Renal cortex interstitium (tissue), 11 donors: ENCODE measurements around the gene CFB. TPM values are rescaled to one million over a fixed set of nuclear protein-coding genes. Genes with fewer than 3 reads are reported as not detected.
"Not testable (repeated sequence)": the region's sequence is repeated elsewhere in the genome, so short reads cannot be mapped to it uniquely, and the experiment has no call there.

Source experiments
- DNase-seq, 11 donors: peaks; one replicate each; pipeline ENCODE4 v3.0.0-alpha.2; 2013; ENCODE audit warnings: low read depth in 9 of 11, low spot score in 4 of 11; ENCODE audit errors: extremely low read depth in 1 of 11
- polyA plus RNA-seq, 3 donors: library from polyadenylated mRNA; unstranded; fragments of 120-200 nt; gene quantifications; one replicate each; pipeline ENCODE4 v1.2.1, GENCODE V29; 2013; ENCODE audit not compliant: insufficient read length in 3 of 3

The CFB gene
- polyA plus RNA-seq, 3 donors: 5.2 to 8.7 (median 6.6) TPM

DNA sequence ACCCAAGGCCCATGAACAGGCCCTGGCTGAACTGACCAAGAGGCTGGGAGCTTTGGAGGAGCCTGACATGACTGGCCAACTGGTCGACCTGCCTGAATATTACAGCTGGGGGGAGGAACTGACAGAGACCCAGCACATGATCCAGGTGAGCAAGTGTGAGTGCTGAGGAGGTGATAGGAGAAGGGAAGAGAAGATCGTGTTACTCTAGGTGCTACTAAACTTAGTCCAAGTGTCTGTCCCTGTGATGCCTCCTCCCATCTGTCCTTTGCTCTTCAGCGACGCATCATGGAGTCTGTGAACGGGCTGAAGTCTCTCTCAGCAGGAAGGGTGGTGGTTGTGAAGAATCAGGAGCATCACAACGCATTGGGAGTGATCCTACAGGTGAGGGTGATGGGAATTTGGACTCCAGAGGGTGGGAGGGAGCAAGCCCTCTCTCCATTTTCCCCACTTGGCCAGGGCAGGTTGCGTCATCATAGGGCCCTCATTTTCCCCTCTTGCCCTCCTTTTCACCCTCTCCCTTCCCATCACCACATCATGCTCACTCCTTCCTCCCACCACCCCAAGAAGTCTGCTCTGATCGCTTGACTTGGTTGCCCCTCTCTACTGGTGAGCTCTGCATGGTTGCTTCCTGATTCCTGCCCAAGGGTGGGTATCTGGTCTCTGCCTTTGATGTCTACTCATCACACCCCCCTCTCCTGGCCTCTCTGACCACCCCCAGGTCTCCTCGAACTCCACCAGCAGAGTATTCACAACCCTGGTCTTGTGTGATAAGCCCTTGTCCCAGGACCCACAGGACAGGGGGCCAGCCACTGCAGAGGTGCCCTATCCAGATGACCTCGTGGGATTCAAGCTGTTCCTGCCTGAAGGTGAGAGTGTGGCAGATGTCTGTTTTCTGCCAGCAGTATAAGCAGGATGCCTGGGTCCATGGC, 21.4 kb downstream of the CFB start:
- no peak for DNase-seq

DNA sequence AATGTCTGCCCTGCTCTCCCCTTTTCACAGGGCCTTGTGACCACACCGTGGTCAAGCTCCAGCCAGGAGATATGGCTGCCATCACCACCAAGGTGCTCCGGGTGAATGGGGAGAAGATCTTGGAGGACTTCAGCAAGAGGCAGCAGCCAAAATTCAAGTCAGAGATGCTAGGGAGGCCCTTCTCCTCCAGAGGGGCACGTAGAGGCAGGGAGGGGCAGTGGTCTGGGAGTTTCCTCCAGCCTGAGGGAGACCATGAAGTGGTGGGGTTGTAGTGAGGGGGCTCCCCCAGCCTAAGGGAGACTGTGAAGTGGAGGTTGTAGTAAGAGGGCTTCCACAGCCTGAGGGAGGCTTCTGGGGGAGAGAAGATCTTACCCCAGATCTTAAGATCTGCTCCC, 22.0 kb downstream of the CFB start:
- no peak for DNase-seq

GRCh38 chr6:31968326-31968725, 22.4 kb downstream of the CFB start:
- DNase-seq: no peak

DNA sequence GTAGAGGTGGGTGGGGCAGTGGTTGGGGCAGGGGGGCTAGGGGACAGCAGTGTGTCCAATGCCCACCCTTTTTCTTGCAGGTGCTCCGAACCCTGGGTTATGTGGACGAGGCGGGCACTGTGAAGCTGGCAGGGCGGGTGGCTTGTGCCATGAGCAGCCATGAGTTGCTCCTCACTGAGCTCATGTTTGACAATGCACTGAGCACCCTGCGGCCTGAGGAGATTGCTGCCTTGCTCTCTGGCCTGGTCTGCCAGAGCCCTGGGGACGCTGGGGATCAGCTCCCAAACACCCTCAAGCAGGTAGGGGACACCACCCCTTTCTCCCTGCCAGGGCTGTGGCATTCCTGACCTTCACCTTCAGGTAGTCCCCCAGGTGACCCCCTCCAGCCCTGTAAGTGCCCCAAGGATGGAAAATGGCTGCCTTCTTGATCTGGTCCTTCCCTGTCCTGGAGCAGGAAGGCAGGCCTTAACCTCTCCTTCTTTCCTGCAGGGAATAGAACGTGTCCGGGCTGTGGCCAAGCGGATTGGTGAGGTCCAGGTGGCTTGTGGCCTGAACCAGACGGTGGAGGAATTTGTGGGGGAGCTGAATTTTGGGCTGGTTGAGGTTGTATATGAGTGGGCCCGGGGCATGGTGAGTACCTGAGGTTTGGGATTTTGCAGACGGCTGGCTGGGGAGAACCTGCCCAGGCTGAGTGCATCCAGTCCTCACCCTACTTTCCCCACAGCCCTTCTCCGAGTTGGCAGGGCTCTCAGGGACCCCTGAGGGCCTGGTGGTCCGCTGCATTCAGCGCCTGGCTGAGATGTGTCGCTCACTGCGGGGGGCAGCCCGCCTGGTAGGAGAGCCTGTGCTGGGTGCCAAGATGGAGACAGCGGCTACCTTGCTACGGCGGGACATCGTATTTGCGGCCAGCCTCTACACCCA, 23.2 kb downstream of the CFB start:
- DNase-seq: no peak

DNA sequence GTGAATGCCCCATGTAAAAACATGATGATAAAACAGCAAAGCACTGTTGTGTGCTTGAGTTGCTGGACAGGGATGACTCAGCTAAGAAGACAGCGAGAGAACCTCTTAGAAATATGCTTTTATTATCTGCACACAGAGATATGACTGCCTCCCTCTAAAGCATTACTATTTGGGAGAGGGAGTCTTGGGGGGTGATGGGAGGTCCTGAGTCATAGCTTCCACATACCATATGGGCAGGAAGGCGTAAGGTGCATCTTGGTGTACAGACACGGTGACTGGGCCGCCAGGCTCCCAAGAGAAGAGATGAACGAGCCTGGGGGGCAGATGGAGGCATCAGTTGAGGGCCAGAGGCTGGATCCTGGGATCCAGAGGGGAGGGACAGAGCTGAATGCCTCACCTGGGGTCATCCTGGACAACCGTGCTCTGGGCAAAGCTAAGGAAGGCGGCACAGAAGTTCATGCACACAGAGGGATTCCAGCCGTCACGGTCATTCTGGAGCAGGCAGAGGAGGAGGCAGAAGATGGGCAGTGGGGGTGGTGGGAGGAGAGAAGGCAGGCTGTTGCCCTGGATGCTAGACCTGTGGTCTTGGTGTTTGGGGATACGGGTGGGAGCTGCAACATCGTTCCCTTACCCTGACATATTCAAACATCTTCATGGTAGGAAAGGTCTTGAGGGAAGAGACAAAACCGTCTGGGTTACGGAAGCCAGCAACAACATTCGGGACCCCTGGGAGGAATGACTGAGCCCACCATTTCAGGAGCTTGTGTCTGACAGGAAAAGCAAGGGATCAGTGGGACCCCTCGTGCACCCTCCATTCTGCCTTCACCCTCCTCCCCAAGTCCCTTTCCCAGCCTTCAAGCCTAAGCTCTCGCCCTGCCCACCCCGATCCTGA, 24.1 kb downstream of the CFB start:
- no peak for DNase-seq

DNA sequence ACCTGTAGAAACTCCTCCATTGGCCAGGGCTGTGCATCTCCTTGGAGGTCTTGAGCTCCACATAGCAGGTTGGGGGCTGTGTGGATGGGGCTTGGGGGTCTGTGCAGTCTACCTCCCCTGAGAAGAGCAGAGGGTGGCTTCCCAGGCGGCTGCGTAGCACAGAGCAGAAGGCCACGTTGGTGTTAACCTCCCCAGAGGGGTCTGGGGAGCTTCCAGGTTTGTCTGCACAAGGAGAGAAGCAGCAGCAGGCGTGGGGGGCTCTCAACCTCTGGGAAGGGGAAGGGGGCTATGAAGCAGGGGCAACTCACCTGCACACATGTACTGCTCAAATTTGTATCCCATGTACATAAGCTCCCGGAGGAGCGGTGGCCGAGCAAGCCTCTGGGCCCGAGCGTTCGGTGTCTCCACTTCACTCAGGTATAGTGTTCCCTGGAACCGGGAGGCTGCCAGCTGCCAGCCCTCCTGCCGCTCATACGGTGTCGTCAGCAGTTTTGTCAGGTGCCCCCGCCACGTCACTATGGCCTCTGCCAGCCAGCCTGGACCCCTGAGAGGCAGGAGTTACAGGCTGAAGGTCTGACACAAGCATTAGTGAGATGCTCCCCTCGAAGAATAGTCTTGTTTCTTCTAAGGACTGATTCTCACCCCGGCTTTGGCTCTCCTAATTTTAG, 24.8 kb downstream of the CFB start:
- DNase-seq: no peak

- no peak for DNase-seq
These were observed 25.5 kb downstream of the CFB start for GRCh38 chr6:31971279-31971992.

GRCh38 chr6:31971993-31972708, 26.3 kb downstream of the CFB start, which contains the start of gene DXO:
TSS of gene DXO (minus strand) at chr6:31972138. CDS start at chr6:31971675, 463 bp downstream.
- peak; percentile 93 to 98 (median 96) for DNase-seq

GRCh38 chr6:31972709-31973350, 26.9 kb downstream of the CFB start:
- no peak for DNase-seq

GRCh38 chr6:31976065-31976464, 30.2 kb downstream of the CFB start:
- not testable (repeated sequence) for DNase-seq

- no peak for DNase-seq
These were observed 32.0 kb downstream of the CFB start for GRCh38 chr6:31977816-31978431.

GRCh38 chr6:31978831-31979230, 32.9 kb downstream of the CFB start:
- DNase-seq: no peak

- no peak for DNase-seq
These were observed 33.5 kb downstream of the CFB start for GRCh38 chr6:31979238-31979898.

- DNase-seq: not testable (repeated sequence)
These were observed 34.4 kb downstream of the CFB start for GRCh38 chr6:31980195-31980876.

DNA sequence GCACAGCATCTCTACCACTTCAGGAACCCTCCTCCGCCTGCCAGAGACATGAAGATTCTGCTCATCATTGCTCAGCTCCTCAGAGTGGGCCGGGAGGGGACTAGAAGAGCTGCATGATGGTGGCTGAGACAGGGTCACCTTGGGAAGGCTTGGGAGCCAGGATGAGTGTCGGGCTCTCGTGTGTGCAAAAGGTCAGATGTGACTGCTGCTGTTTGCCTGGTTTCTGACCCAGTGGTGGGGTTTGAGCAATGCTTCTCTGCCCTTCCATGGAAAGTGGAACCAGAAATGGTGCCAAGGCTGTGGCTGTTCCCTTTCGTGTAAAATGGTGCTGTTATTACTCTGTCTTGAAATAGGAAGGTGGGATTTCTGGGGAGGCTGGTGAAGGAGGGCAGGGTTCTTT, 35.1 kb downstream of the CFB start:
- DNase-seq: not testable (repeated sequence)
